Thyroid gland (tissue), 4 donors: Measurements from ENCODE around the gene TBCD.

Source experiments
- POLR2A ChIP-seq, 2 donors: fragments of 450-650 bp; IDR thresholded peaks; one replicate each; pipeline ENCODE4 v1.6.1; 2017; ENCODE audit warnings: antibody characterized with exemption in 2 of 2, mild to moderate bottlenecking in 2 of 2, moderate library complexity in 1 of 2
- TF ChIP-seq, protein P1 (sequence below), 6 experiments: fragments of 200-600 bp in 3 of 6; fragments of 450-650 bp in 3 of 6; sonication (generic) in 3 of 6; IDR thresholded peaks; one replicate each; pipeline ENCODE4 v1.5.1; 2016 to 2019; ENCODE audit warnings: antibody characterized with exemption in 6 of 6, mild to moderate bottlenecking in 2 of 6, inconsistent platforms in 1 of 6, moderate library complexity in 1 of 6

DNA sequence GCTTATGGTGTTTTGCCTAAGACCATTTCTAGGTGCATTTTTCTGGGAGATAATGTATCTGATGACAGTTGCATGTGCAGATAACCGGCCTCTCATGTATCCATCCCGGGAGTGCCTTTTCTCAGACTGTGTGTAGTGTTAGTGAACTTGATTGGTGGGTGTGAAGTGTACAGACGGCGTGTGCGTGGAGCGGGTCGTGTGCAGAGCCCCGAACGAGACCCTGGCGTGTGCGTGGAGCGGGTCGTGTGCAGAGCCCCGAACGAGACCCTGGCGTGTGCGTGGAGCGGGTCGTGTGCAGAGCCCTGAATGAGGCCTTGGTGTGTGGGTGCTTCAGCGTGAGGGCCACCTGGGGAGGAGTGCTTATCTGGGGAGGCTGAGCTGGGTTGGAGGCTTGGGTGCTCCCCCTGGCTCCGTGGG, 116.9 kb downstream of the TBCD start:
- TF ChIP-seq, protein P1, sequence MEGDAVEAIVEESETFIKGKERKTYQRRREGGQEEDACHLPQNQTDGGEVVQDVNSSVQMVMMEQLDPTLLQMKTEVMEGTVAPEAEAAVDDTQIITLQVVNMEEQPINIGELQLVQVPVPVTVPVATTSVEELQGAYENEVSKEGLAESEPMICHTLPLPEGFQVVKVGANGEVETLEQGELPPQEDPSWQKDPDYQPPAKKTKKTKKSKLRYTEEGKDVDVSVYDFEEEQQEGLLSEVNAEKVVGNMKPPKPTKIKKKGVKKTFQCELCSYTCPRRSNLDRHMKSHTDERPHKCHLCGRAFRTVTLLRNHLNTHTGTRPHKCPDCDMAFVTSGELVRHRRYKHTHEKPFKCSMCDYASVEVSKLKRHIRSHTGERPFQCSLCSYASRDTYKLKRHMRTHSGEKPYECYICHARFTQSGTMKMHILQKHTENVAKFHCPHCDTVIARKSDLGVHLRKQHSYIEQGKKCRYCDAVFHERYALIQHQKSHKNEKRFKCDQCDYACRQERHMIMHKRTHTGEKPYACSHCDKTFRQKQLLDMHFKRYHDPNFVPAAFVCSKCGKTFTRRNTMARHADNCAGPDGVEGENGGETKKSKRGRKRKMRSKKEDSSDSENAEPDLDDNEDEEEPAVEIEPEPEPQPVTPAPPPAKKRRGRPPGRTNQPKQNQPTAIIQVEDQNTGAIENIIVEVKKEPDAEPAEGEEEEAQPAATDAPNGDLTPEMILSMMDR (IDR thresholded peaks at IDR 0.05) = no peak
- no peak for TF ChIP-seq POLR2A (IDR thresholded peaks at IDR 0.05)
